ENCODE measurements around the gene KHDC4. TPM values are rescaled to one million over a fixed set of nuclear protein-coding genes. Genes with fewer than 3 reads are reported as not detected.
A peak's percentile ranks its signal among the peaks of the same experiment; 100 is the strongest.

KHDC4 gene
- total and polyA plus RNA-seq, 2 experiments from 2014 or later = 47.1 to 57.7 TPM

DNA sequence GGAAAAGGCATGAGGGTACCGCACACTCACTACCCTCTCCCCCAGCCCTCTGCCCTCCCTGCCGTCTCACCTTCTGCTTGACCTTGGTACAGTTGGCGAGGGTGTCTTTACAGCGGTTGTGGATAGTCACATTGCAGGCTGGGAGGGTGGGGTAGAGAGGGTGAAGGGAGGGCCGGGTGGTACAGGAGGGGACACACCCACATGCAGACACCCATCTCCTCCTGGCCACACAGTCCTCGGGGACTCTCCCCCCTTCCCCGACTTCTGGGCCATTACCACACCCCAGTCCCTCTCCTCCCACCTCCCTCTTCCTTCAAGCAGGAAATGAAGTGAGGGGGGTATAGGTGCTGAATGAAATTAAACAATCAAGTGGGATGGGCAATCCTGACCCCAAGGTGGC, 32.5 kb upstream of the KHDC4 start (continued):
- TF ChIP-seq, protein P1, sequence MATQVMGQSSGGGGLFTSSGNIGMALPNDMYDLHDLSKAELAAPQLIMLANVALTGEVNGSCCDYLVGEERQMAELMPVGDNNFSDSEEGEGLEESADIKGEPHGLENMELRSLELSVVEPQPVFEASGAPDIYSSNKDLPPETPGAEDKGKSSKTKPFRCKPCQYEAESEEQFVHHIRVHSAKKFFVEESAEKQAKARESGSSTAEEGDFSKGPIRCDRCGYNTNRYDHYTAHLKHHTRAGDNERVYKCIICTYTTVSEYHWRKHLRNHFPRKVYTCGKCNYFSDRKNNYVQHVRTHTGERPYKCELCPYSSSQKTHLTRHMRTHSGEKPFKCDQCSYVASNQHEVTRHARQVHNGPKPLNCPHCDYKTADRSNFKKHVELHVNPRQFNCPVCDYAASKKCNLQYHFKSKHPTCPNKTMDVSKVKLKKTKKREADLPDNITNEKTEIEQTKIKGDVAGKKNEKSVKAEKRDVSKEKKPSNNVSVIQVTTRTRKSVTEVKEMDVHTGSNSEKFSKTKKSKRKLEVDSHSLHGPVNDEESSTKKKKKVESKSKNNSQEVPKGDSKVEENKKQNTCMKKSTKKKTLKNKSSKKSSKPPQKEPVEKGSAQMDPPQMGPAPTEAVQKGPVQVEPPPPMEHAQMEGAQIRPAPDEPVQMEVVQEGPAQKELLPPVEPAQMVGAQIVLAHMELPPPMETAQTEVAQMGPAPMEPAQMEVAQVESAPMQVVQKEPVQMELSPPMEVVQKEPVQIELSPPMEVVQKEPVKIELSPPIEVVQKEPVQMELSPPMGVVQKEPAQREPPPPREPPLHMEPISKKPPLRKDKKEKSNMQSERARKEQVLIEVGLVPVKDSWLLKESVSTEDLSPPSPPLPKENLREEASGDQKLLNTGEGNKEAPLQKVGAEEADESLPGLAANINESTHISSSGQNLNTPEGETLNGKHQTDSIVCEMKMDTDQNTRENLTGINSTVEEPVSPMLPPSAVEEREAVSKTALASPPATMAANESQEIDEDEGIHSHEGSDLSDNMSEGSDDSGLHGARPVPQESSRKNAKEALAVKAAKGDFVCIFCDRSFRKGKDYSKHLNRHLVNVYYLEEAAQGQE (IDR thresholded peaks at IDR 0.05; ENCODE audit: unreplicated experiment) = no peak
- TF ChIP-seq POLR2AphosphoS5 (IDR thresholded peaks at IDR 0.05; ENCODE audit: low read depth) (no peak), EZH2 (IDR thresholded peaks at IDR 0.05; ENCODE audit: low read depth, unreplicated experiment) (no peak), STAT1 (IDR thresholded peaks at IDR 0.05; ENCODE audit: unreplicated experiment) (no peak), NANOG (IDR thresholded peaks at IDR 0.05; ENCODE audit: borderline replicate concordance) (no peak)

DNA sequence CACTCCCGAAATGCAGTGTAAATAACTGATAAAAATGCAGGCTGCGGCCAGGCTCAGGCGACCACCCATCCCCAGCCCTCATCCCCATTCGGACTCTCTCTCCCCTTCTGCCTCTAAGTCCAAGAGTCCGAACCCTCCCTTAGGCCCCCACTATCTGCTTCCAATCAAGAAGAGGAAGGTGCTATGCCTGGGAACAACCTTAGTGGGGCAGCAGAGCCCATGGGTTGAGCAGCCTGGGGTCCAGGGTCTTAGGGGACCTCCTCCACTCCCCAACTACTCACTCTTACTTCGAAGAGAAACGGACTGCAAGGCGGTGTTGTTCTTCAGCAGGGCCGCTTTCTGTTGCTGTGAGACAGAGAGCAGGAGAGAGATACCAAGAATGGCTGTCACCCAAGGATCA, 31.9 kb upstream of the KHDC4 start:
- TF ChIP-seq, protein P2, sequence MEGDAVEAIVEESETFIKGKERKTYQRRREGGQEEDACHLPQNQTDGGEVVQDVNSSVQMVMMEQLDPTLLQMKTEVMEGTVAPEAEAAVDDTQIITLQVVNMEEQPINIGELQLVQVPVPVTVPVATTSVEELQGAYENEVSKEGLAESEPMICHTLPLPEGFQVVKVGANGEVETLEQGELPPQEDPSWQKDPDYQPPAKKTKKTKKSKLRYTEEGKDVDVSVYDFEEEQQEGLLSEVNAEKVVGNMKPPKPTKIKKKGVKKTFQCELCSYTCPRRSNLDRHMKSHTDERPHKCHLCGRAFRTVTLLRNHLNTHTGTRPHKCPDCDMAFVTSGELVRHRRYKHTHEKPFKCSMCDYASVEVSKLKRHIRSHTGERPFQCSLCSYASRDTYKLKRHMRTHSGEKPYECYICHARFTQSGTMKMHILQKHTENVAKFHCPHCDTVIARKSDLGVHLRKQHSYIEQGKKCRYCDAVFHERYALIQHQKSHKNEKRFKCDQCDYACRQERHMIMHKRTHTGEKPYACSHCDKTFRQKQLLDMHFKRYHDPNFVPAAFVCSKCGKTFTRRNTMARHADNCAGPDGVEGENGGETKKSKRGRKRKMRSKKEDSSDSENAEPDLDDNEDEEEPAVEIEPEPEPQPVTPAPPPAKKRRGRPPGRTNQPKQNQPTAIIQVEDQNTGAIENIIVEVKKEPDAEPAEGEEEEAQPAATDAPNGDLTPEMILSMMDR (conservative IDR thresholded peaks at IDR 0.05; ENCODE audit: low read depth in 2 of 2) = peak; percentile 61 to 78
- no peak for TF ChIP-seq ZNF114 (CRISPR knock-in tag; IDR thresholded peaks at IDR 0.05)
- Histone ChIP-seq H3K4me2 (no peak overlapping the region), H3K4me3 (no peak overlapping the region), H3F3A (replicated peaks; ENCODE audit: low read depth) (peaks cover 13% of the 10 kb centered on the region; the same call in 1 of the 2 replicates), H3K27ac (ENCODE audit: low read depth) (no peak overlapping the region), H4K20me1 (replicated peaks; ENCODE audit: insufficient read depth) (peaks cover 26% of the 10 kb centered on the region), H2AFZ (no peak overlapping the region), H3K4me1 (ENCODE audit: insufficient read depth) (peaks cover 37% of the 10 kb centered on the region), H3K79me2 (replicated peaks; ENCODE audit: insufficient read depth) (peaks cover 34% of the 10 kb centered on the region), H3K27me3 (ENCODE audit: insufficient read depth) (no peaks in the 10 kb centered on the region), H3K9me2 (ENCODE audit: insufficient read depth) (no peaks in the 10 kb centered on the region), H3K36me3 (ENCODE audit: insufficient read depth) (peaks cover 20% of the 10 kb centered on the region)
- Mint-ChIP-seq H3K36me3 (ENCODE audit: low read depth) (peaks cover 74% of the 10 kb centered on the region), H3K27me3 (ENCODE audit: insufficient read depth, low read depth, poor library complexity) (peaks cover 11% of the 10 kb centered on the region), H3K9me3 (no peaks in the 10 kb centered on the region), H3K27ac (peak overlapping the region; percentile 84; the same call in 1 of the 2 replicates), H3K4me3 (no peak overlapping the region), H3K4me1 (peaks cover 49% of the 10 kb centered on the region)
- peak; percentile 67 for DNase-seq (ENCODE audit: low spot score)
- ATAC-seq = peak; percentile 54

DNA sequence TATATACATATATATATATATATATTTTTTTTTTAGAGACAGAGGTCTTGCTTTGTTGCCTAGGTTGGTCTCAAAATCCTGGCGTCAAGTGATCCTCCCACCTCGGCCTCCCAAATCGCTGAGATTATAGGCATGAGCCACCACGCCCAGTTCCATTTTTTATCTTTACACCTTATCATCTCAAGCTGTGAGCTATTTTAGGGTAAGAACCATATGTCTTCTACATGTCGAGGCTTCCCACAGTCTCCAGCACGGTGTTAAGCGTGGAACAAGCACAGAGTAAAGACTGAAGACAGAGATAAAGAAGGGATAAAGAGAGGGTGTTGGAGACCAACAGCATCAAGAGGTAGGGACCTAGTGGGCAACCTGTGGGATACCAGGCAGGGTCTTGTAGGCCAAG, 30.0 kb upstream of the KHDC4 start:
- H3F3A ChIP-seq (replicated peaks; ENCODE audit: low read depth) = peaks cover 13% of the 10 kb centered on the region; the same call in 1 of the 2 replicates
- H2AFZ ChIP-seq = no peak overlapping the region
- H3K36me3 Mint-ChIP-seq (ENCODE audit: low read depth) = peaks cover 88% of the 10 kb centered on the region
- peaks cover 23% of the 10 kb centered on the region for H3K4me1 ChIP-seq (ENCODE audit: insufficient read depth)
- H3K27me3 ChIP-seq (ENCODE audit: insufficient read depth) = no peaks in the 10 kb centered on the region
- H3K27ac ChIP-seq (ENCODE audit: low read depth) = no peak overlapping the region
- H3K36me3 ChIP-seq (ENCODE audit: insufficient read depth) = peaks cover 25% of the 10 kb centered on the region
- DNase-seq (ENCODE audit: low spot score) (no peak), ATAC-seq (no peak)
- H3K4me2 ChIP-seq = no peak overlapping the region
- H3K27ac Mint-ChIP-seq = no peak overlapping the region
- H3K27me3 Mint-ChIP-seq (ENCODE audit: insufficient read depth, low read depth, poor library complexity) = peaks cover 7% of the 10 kb centered on the region
- H4K20me1 ChIP-seq (replicated peaks; ENCODE audit: insufficient read depth) = peaks cover 12% of the 10 kb centered on the region; the same call in 1 of the 2 replicates
- no peaks in the 10 kb centered on the region for H3K9me2 ChIP-seq (ENCODE audit: insufficient read depth)
- H3K79me2 ChIP-seq (replicated peaks; ENCODE audit: insufficient read depth) = peaks cover 15% of the 10 kb centered on the region
- H3K4me3 ChIP-seq = no peak overlapping the region
- peaks cover 31% of the 10 kb centered on the region for H3K4me1 Mint-ChIP-seq
- H3K4me3 Mint-ChIP-seq = no peak overlapping the region
- no peaks in the 10 kb centered on the region for H3K9me3 Mint-ChIP-seq
- TF ChIP-seq ZNF114 (CRISPR knock-in tag; IDR thresholded peaks at IDR 0.05) = no peak
- TF ChIP-seq POLR2AphosphoS5 (IDR thresholded peaks at IDR 0.05; ENCODE audit: low read depth) = no peak
- TF ChIP-seq, protein P3, sequence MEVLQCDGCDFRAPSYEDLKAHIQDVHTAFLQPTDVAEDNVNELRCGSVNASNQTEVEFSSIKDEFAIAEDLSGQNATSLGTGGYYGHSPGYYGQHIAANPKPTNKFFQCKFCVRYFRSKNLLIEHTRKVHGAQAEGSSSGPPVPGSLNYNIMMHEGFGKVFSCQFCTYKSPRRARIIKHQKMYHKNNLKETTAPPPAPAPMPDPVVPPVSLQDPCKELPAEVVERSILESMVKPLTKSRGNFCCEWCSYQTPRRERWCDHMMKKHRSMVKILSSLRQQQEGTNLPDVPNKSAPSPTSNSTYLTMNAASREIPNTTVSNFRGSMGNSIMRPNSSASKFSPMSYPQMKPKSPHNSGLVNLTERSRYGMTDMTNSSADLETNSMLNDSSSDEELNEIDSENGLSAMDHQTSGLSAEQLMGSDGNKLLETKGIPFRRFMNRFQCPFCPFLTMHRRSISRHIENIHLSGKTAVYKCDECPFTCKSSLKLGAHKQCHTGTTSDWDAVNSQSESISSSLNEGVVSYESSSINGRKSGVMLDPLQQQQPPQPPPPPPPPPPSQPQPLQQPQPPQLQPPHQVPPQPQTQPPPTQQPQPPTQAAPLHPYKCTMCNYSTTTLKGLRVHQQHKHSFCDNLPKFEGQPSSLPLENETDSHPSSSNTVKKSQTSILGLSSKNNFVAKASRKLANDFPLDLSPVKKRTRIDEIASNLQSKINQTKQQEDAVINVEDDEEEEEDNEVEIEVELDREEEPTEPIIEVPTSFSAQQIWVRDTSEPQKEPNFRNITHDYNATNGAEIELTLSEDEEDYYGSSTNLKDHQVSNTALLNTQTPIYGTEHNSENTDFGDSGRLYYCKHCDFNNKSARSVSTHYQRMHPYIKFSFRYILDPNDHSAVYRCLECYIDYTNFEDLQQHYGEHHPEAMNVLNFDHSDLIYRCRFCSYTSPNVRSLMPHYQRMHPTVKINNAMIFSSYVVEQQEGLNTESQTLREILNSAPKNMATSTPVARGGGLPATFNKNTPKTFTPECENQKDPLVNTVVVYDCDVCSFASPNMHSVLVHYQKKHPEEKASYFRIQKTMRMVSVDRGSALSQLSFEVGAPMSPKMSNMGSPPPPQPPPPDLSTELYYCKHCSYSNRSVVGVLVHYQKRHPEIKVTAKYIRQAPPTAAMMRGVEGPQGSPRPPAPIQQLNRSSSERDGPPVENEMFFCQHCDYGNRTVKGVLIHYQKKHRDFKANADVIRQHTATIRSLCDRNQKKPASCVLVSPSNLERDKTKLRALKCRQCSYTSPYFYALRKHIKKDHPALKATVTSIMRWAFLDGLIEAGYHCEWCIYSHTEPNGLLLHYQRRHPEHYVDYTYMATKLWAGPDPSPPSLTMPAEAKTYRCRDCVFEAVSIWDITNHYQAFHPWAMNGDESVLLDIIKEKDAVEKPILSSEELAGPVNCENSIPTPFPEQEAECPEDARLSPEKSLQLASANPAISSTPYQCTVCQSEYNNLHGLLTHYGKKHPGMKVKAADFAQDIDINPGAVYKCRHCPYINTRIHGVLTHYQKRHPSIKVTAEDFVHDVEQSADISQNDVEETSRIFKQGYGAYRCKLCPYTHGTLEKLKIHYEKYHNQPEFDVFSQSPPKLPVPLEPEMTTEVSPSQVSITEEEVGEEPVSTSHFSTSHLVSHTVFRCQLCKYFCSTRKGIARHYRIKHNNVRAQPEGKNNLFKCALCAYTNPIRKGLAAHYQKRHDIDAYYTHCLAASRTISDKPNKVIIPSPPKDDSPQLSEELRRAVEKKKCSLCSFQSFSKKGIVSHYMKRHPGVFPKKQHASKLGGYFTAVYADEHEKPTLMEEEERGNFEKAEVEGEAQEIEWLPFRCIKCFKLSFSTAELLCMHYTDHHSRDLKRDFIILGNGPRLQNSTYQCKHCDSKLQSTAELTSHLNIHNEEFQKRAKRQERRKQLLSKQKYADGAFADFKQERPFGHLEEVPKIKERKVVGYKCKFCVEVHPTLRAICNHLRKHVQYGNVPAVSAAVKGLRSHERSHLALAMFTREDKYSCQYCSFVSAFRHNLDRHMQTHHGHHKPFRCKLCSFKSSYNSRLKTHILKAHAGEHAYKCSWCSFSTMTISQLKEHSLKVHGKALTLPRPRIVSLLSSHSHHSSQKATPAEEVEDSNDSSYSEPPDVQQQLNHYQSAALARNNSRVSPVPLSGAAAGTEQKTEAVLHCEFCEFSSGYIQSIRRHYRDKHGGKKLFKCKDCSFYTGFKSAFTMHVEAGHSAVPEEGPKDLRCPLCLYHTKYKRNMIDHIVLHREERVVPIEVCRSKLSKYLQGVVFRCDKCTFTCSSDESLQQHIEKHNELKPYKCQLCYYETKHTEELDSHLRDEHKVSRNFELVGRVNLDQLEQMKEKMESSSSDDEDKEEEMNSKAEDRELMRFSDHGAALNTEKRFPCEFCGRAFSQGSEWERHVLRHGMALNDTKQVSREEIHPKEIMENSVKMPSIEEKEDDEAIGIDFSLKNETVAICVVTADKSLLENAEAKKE (CRISPR knock-in tag; IDR thresholded peaks at IDR 0.05) = no peak

Data from GM23338 (cell line).